ENCODE measurements around the gene SEC14L2. TPM values are rescaled to one million over a fixed set of nuclear protein-coding genes. Genes with fewer than 3 reads are reported as not detected.

The SEC14L2 gene
- 1 to 10 TPM in 3 of 4 donors, under 1 TPM in 1; 0.38 to 4.4 (median 3.0) TPM for total RNA-seq

DNA sequence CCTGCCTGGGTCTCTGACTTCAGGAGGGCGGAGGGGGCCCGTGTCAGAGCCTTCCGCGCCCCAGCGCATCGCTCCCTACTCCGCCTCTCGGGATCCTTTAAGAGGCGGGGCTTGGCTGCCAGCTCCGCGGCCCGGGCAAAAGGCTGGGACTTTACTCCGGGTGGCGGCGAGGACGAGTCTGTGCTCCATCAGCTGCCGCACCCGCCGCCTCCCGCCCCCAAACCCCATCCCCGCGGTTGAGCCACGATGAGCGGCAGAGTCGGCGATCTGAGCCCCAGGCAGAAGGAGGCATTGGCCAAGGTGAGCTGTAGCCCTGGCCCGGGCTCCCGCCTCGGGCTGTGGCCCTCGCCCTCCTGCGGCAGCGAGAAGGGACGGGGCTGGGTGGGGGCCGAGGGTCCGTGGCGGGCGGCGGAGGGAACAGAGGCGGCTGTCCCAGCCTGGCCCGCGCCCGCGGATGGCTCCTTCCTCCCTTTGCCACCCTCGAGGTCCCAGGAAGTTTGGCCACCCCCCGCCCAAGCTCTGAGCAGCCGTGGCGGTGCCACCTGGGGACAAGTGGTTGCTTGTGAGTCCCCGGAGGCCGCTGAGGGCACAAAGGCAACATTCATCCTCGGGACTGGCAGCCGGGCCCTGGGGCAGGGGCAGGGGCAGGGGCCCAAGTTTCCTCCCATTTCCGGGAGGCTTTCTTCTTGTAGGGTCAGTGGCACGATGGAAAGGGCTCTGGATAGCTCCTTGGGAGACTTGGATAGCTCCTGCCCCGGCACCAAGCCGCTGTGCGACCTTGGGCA, at the start of gene SEC14L2:
SEC14L2 (plus strand) TSS at position 148 of the 785 bp plus-strand sequence; CDS start at position 247, 99 bp downstream.
- TF ChIP-seq CTCF (IDR thresholded peaks at IDR 0.05; ENCODE audit: low read depth), result no peak

- TF ChIP-seq CTCF (IDR thresholded peaks at IDR 0.05; ENCODE audit: low read depth), result no peak
These were observed 49.4 kb upstream of the SEC14L2 start for GRCh38 chr22:30347255-30347892.

DNA sequence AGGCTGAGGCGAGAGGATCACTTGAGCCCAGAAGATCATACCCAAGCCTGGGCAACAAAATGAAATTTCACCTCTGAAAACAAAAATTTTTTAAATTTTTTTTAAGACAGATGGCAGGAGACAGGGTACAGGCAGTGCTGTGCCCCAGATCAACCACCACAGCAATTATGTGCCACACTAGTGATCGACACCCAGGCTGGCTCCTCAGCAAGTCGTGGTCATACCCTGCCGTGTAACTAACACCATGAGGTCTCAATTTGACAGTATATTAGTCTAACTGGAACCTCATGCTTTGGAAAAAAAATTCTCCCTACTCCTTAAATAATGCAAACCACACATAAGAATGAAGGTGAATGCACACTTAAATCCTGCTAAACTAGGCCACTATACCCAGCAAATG, 48.4 kb upstream of the SEC14L2 start:
- no peak for TF ChIP-seq CTCF (IDR thresholded peaks at IDR 0.05; ENCODE audit: low read depth)

DNA sequence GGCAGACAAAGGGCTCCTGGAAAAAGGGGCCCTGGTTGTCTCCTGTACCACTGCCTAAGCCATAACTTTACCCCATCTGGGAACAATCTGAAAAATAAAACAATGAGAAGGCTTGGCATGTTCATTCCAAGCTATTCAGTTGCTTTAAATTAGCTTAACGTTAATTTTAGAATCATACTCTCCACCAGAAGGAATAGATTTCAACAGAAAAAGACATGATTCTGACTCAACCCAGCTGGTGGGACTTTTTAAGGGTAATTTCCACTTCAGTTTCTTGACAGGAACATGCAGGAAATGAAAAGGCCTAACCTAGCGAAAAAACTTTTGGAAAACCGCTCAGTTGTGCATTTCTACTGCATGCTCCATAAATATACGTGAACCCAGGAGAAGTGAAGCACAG, 48.0 kb upstream of the SEC14L2 start:
- no peak for TF ChIP-seq CTCF (IDR thresholded peaks at IDR 0.05; ENCODE audit: low read depth)

GRCh38 chr22:30351226-30351625, 45.6 kb upstream of the SEC14L2 start:
- TF ChIP-seq CTCF (IDR thresholded peaks at IDR 0.05; ENCODE audit: low read depth), result no peak

- no peak for TF ChIP-seq CTCF (IDR thresholded peaks at IDR 0.05; ENCODE audit: low read depth)
These were observed 42.2 kb upstream of the SEC14L2 start for GRCh38 chr22:30354644-30355043.

DNA sequence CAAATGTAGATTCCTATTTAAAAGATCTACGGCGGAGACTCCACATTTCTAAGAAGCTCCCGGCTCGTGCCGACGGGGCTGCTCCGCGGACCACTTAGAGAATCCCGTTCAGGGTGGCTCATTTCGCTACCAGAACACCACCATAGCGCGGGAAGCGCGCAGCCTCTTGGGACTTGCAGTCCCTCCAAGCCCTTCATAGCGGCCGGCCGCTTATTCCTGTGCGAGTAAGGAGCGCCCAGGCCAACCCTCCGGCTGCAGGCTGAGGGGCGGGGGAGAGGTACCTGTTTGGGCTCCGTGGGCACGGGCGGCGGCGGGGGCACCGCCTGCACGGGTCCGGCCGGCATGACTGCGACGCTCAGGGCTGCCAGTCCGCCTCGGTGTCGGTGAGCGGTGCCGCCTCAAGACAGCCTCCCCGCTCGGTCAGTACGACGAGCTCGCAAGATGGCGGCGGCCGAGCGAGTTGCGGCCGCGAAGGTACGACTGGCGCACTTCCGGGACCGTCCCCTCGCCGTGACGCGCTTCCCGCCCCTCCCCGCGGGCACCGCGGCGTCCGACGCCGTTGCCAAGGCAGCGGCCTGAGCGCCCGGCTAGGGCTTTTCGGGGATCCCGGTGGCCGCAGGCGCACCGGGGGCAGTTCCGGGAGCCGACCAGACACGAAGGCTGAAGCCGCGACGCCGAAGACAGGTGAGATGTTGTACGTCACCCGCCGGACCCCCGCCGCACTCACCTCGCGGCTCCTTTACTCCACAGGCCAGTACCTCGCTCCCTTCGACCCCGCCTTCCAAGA, 40.2 kb upstream of the SEC14L2 start, which contains the start of the genes CCDC157 and SF3A1:
CCDC157 (plus strand) TSS at position 559 of the 787 bp plus-strand sequence. CDS start 8,994 bp downstream, outside the sequence.
SF3A1 (minus strand) TSS at position 446 of the 787 bp plus-strand sequence; CDS start at position 344, 102 bp downstream.
- TF ChIP-seq CTCF (IDR thresholded peaks at IDR 0.05; ENCODE audit: low read depth), result no peak

All from subcutaneous adipose tissue (tissue), 4 donors.